Measurements from ENCODE around the gene SCNN1B.

- TF ChIP-seq ZNF768 (tag by site-specific recombination; IDR thresholded peaks at IDR 0.05) (no peak), ZNF239 (tag by site-specific recombination; IDR thresholded peaks at IDR 0.05) (no peak), CTCF (tag by site-specific recombination; IDR thresholded peaks at IDR 0.05) (no peak), ZNF138 (tag by site-specific recombination; IDR thresholded peaks at IDR 0.05; ENCODE audit: borderline replicate concordance) (no peak), ZNF404 (tag by site-specific recombination; IDR thresholded peaks at IDR 0.05) (no peak), ZNF274 (IDR thresholded peaks at IDR 0.05; ENCODE audit: low read length) (no peak), ZNF274 (tag by site-specific recombination; IDR thresholded peaks at IDR 0.05; ENCODE audit: borderline replicate concordance) (no peak), ZNF639 (tag by site-specific recombination; IDR thresholded peaks at IDR 0.05) (no peak), ZNF280C (tag by site-specific recombination; IDR thresholded peaks at IDR 0.05) (no peak), ZNF777 (tag by site-specific recombination; IDR thresholded peaks at IDR 0.05; ENCODE audit: borderline replicate concordance) (no peak), YY1 (tag by site-specific recombination; IDR thresholded peaks at IDR 0.05) (no peak), ZNF510 (tag by site-specific recombination; IDR thresholded peaks at IDR 0.05; ENCODE audit: insufficient replicate concordance) (no peak), ZNF76 (tag by site-specific recombination; IDR thresholded peaks at IDR 0.05; ENCODE audit: borderline replicate concordance, low read depth) (no peak), ZNF830 (tag by site-specific recombination; IDR thresholded peaks at IDR 0.05; ENCODE audit: low read depth) (no peak)
These were observed 22.4 kb upstream of the SCNN1B start for GRCh38 chr16:23279721-23280153.

All from HEK293 (cell line).